Transverse colon (tissue), 4 donors: ENCODE measurements around the gene ECM2.

Source experiments
- EP300 ChIP-seq: sonication (generic); formaldehyde crosslinking; IDR thresholded peaks from one replicate; pipeline ENCODE4 v1.6.1; 2017; ENCODE audit warnings: antibody characterized with exemption, low read depth
- POLR2A ChIP-seq: fragments of 450-650 bp; IDR thresholded peaks from one replicate; pipeline ENCODE4 v1.6.1; 2016; ENCODE audit warnings: antibody characterized with exemption, mild to moderate bottlenecking, moderate library complexity
- POLR2AphosphoS5 ChIP-seq, 3 donors: sonication (generic); formaldehyde crosslinking; IDR thresholded peaks; one replicate each; pipeline ENCODE4 v1.6.1; 2016; ENCODE audit warnings: antibody characterized with exemption in 3 of 3
- TF ChIP-seq, protein P1 (sequence below), 5 experiments: fragments of 200-600 bp in 3 of 5; fragments of 450-650 bp in 2 of 5; sonication (generic) in 3 of 5; IDR thresholded peaks; 1 replicate in 2 of 5; 2 replicates in 3 of 5; pipeline ENCODE4 v1.5.1; 2016 to 2017; ENCODE audit warnings: antibody characterized with exemption in 5 of 5, inconsistent platforms in 3 of 5, mild to moderate bottlenecking in 2 of 5, moderate library complexity in 1 of 5

DNA sequence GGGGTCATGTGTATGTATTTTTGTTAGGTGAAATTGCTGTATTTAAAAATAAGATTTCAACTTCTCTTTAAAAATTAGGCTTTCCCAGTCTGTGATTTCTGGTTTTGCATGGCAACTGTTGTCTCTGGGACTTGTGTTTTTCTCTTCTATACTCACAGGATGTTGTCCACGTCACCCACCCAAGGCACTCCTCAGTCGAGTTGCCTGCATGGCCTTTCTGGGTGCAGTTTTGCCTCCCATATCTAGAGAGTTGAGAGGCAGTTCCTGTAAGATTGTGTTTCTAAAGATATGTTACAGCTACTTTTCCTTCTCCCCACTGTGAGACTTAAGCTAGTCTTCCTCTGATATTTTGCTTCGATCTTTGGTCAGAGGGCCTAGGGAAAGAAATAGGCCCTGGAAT is 51.2 kb downstream of the ECM2 start:
- TF ChIP-seq POLR2A = no peak
- TF ChIP-seq, protein P1, sequence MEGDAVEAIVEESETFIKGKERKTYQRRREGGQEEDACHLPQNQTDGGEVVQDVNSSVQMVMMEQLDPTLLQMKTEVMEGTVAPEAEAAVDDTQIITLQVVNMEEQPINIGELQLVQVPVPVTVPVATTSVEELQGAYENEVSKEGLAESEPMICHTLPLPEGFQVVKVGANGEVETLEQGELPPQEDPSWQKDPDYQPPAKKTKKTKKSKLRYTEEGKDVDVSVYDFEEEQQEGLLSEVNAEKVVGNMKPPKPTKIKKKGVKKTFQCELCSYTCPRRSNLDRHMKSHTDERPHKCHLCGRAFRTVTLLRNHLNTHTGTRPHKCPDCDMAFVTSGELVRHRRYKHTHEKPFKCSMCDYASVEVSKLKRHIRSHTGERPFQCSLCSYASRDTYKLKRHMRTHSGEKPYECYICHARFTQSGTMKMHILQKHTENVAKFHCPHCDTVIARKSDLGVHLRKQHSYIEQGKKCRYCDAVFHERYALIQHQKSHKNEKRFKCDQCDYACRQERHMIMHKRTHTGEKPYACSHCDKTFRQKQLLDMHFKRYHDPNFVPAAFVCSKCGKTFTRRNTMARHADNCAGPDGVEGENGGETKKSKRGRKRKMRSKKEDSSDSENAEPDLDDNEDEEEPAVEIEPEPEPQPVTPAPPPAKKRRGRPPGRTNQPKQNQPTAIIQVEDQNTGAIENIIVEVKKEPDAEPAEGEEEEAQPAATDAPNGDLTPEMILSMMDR (IDR thresholded peaks at IDR 0.05) = no peak
- TF ChIP-seq POLR2AphosphoS5 (IDR thresholded peaks at IDR 0.05) = no peak
- TF ChIP-seq EP300 = no peak
